CD4-positive, alpha-beta T cell (primary cell): ENCODE data around the gene GABRB3. TPM values are rescaled to one million over a fixed set of nuclear protein-coding genes. Genes with fewer than 3 reads are reported as not detected.

Experiments
- ATAC-seq: fragments of 200-7000 bp; cut with Tn5 transposase; one replicate; pipeline ENCODE4 v1.10.0; 2022; ENCODE audit warnings: mild to moderate bottlenecking; ENCODE audit not compliant: poor library complexity
- CTCF ChIA-PET: fragments of 350-600 bp; sonication (Branson Sonifier 250); formaldehyde crosslinking; loops from one replicate; lab custom pipeline; 2021; ENCODE audit warnings: antibody characterized with exemption, inconsistent platforms; lab: Charles Lee
- POLR2A ChIA-PET: fragments of 350-600 bp; sonication (Branson Sonifier 250); formaldehyde crosslinking; loops from one replicate; lab custom pipeline; 2021; ENCODE audit warnings: antibody characterized with exemption, inconsistent platforms; lab: Charles Lee
- DNase-seq, 14 experiments: peaks; one replicate each; pipeline ENCODE4 v3.0.0-alpha.2; 2013 to 2020; ENCODE audit warnings: mixed read lengths in 2 of 14
- H3K27ac ChIP-seq, 2 donors: one replicate each; pipeline versions ENCODE4 v1.5.1 to v1.7.0; 2013; ENCODE audit warnings: low read length in 2 of 2, low read depth in 1 of 2, mild to moderate bottlenecking in 1 of 2
- H3K27me3 ChIP-seq, 2 experiments: 1 replicate in 1 of 2; 2 replicates in 1 of 2; pipeline versions ENCODE4 v1.6.1 to v1.7.0; 2013; ENCODE audit warnings: low read length in 2 of 2, control low read depth in 1 of 2, mild to moderate bottlenecking in 1 of 2, moderate library complexity in 1 of 2; ENCODE audit not compliant: insufficient read depth in 2 of 2, control insufficient read depth in 1 of 2
- H3K36me3 ChIP-seq: one replicate; pipeline ENCODE4 v1.6.1; 2013; ENCODE audit warnings: low read length, control low read depth; ENCODE audit not compliant: insufficient read depth
- H3K4me1 ChIP-seq: one replicate; pipeline ENCODE4 v1.6.1; 2013; ENCODE audit warnings: low read length, control low read depth; ENCODE audit not compliant: insufficient read depth
- H3K4me3 ChIP-seq: one replicate; pipeline ENCODE4 v1.5.1; 2013; ENCODE audit warnings: mild to moderate bottlenecking, low read length, moderate library complexity
- H3K9me3 ChIP-seq, 2 experiments: 1 replicate in 1 of 2; 2 replicates in 1 of 2; pipeline versions ENCODE4 v1.6.1 to v1.7.0; 2013; ENCODE audit warnings: low read length in 2 of 2, mild to moderate bottlenecking in 2 of 2, control low read depth in 1 of 2, moderate library complexity in 1 of 2; ENCODE audit not compliant: control insufficient read depth in 1 of 2, insufficient read depth in 1 of 2
- H3K27ac Mint-ChIP-seq: one replicate; pipeline ENCODE4 v1.8.0; 2020; ENCODE audit warnings: mixed read lengths
- H3K27me3 Mint-ChIP-seq: one replicate; pipeline ENCODE4 v1.8.0; 2021; ENCODE audit warnings: mixed read lengths
- H3K36me3 Mint-ChIP-seq: one replicate; pipeline ENCODE4 v1.8.0; 2021; ENCODE audit warnings: low read depth, mixed read lengths
- H3K4me1 Mint-ChIP-seq: one replicate; pipeline ENCODE4 v1.8.0; 2021; ENCODE audit warnings: low read depth, mixed read lengths
- H3K4me3 Mint-ChIP-seq: one replicate; pipeline ENCODE4 v1.8.0; 2020; ENCODE audit warnings: mild to moderate bottlenecking, mixed read lengths
- H3K9me3 Mint-ChIP-seq: one replicate; pipeline ENCODE4 v1.8.0; 2020; ENCODE audit warnings: mixed read lengths
- CTCF ChIP-seq: fragments of 200-600 bp; IDR thresholded peaks from one replicate; pipeline ENCODE4 v1.8.0; 2022; ENCODE audit warnings: antibody characterized with exemption, mild to moderate bottlenecking
- intact Hi-C, 2 experiments: fragments of 100-400 bp; cut with DNase I in 1 of 2; cut with micrococcal nuclease in 1 of 2; formaldehyde crosslinking; loops; one replicate each; pipeline versions ENCODE4 v1.15.1 to v1.9.0; 2023 to 2025; cut with DNase I, micrococcal nuclease
- total RNA-seq, 174 experiments: library from RNA in 2 of 174; stranded (reverse) in 2 of 174; gene quantifications; one replicate each; pipeline ENCODE4 v1.2.3 and lab custom pipeline; 2021 to 2026

Gene GABRB3
- total RNA-seq, 2 experiments from 2014 or later, result not detected

- H3K27ac ChIP-seq, result no peak overlapping the region
- Mint-ChIP-seq H3K4me3 (no peak overlapping the region), H3K27me3 (no peaks in the 10 kb centered on the region), H3K36me3 (no peaks in the 10 kb centered on the region), H3K4me1 (no peaks in the 10 kb centered on the region), H3K27ac (no peak overlapping the region), H3K9me3 (peaks cover 2% of the 10 kb centered on the region)
- no peaks in the 10 kb centered on the region for H3K36me3 ChIP-seq
- intact Hi-C loops, result no loop called here
- no peak for DNase-seq
- TF ChIP-seq CTCF, result no peak
- POLR2A ChIA-PET, result no interaction called here
- no peak overlapping the region for H3K4me3 ChIP-seq
- no peaks in the 10 kb centered on the region for H3K4me1 ChIP-seq
- CTCF ChIA-PET, result no interaction called here
- no peak for ATAC-seq
- peaks cover 0 to 9% of the 10 kb centered on the region in 2 experiments for H3K9me3 ChIP-seq
- H3K27me3 ChIP-seq, result no peaks in the 10 kb centered on the region
Measured at GRCh38 chr15:26790118-26790517, 17.3 kb upstream of the GABRB3 start.

GRCh38 chr15:26781816-26782215, 8.9 kb upstream of the GABRB3 start:
- ChIA-PET CTCF (no interaction called here), POLR2A (no interaction called here)
- H3K27me3 ChIP-seq, result no peaks in the 10 kb centered on the region
- Mint-ChIP-seq H3K4me1 (no peaks in the 10 kb centered on the region), H3K27ac (no peak overlapping the region), H3K36me3 (no peaks in the 10 kb centered on the region), H3K4me3 (no peak overlapping the region), H3K27me3 (peaks cover under 1% of the 10 kb centered on the region), H3K9me3 (no peaks in the 10 kb centered on the region)
- H3K36me3 ChIP-seq, result no peaks in the 10 kb centered on the region
- no peaks in the 10 kb centered on the region for H3K4me1 ChIP-seq
- no peak for TF ChIP-seq CTCF
- ATAC-seq (no peak), DNase-seq (no peak)
- peaks cover 0 to 9% of the 10 kb centered on the region in 2 experiments for H3K9me3 ChIP-seq
- H3K27ac ChIP-seq, result no peak overlapping the region
- no peak overlapping the region for H3K4me3 ChIP-seq
- intact Hi-C loops, result no loop called here

GRCh38 chr15:26773917-26774316, 1.1 kb upstream of the GABRB3 start:
- Mint-ChIP-seq H3K36me3 (no peaks in the 10 kb centered on the region), H3K27me3 (peaks cover 56% of the 10 kb centered on the region), H3K27ac (no peak overlapping the region), H3K4me1 (no peaks in the 10 kb centered on the region), H3K4me3 (peak overlapping the region; percentile 48), H3K9me3 (no peaks in the 10 kb centered on the region)
- CTCF ChIA-PET, result no interaction called here
- H3K36me3 ChIP-seq, result no peaks in the 10 kb centered on the region
- peaks cover 5 to 30% of the 10 kb centered on the region in 2 experiments for H3K27me3 ChIP-seq
- POLR2A ChIA-PET, result no interaction called here
- no peaks in the 10 kb centered on the region for H3K4me1 ChIP-seq
- DNase-seq (no peak), ATAC-seq (no peak)
- no peak overlapping the region for H3K27ac ChIP-seq
- H3K4me3 ChIP-seq, result no peak overlapping the region
- H3K9me3 ChIP-seq, result peaks cover 0 to 9% of the 10 kb centered on the region in 2 experiments
- TF ChIP-seq CTCF, result no peak
- intact Hi-C loops, result no loop called here
